IMR-90 (cell line): ENCODE data around the gene TFPI. TPM values are rescaled to one million over a fixed set of nuclear protein-coding genes. Genes with fewer than 3 reads are reported as not detected.

Experiments used
- ATAC-seq: fragments of 200-7000 bp; cut with Tn5 transposase; 2 replicates; pipeline ENCODE4 v1.9.1; 2020; ENCODE audit warnings: low read depth, mild to moderate bottlenecking, moderate library complexity
- BruUV-seq: library from RNA; stranded (reverse); fragments of 400-500 nt; replicated peaks from 2 replicates; lab custom pipeline; 2021; lab: Mats Ljungman, UMichigan
- CTCF ChIA-PET: fragments of 300-600 bp; formaldehyde crosslinking; extraction: SDS; loops from one replicate; lab custom pipeline; 2021; ENCODE audit warnings: antibody characterized with exemption; lab: Yijun Ruan, JAX
- POLR2A ChIA-PET: fragments of 300-600 bp; sonication (Branson Sonifier 250); formaldehyde crosslinking; loops from one replicate; lab custom pipeline; 2022; ENCODE audit warnings: antibody characterized with exemption; ENCODE audit not compliant: unreplicated experiment; lab: Charles Lee
- DNase-seq: peaks from one replicate; pipeline ENCODE4 v3.0.0; 2013
- H2AFZ ChIP-seq: replicated peaks from 2 replicates; pipeline ENCODE3; 2013; ENCODE audit warnings: low read length, mild to moderate bottlenecking; ENCODE audit not compliant: poor library complexity
- H2AK5ac ChIP-seq: 2 replicates; pipeline ENCODE4 v1.6.1; 2013; ENCODE audit warnings: low read depth, low read length, inconsistent platforms
- H2AK9ac ChIP-seq: replicated peaks from 2 replicates; pipeline ENCODE3; 2013; ENCODE audit warnings: mild to moderate bottlenecking, low read depth, low read length, moderate library complexity; ENCODE audit not compliant: poor library complexity
- H2BK120ac ChIP-seq: 2 replicates; pipeline ENCODE4 v1.6.1; 2013; ENCODE audit warnings: low read depth, low read length, inconsistent platforms
- H2BK15ac ChIP-seq: 3 replicates; pipeline ENCODE4 v1.6.1; 2013; ENCODE audit warnings: low read depth, low read length, inconsistent platforms
- H2BK20ac ChIP-seq: 2 replicates; pipeline ENCODE4 v1.6.1; 2013; ENCODE audit warnings: low read depth, mild to moderate bottlenecking, inconsistent platforms, low read length, moderate library complexity
- H2BK5ac ChIP-seq: 2 replicates; pipeline ENCODE4 v1.6.1; 2013; ENCODE audit warnings: mild to moderate bottlenecking, low read depth, low read length, inconsistent platforms; ENCODE audit not compliant: poor library complexity, severe bottlenecking
- H3K14ac ChIP-seq: replicated peaks from 2 replicates; pipeline ENCODE4 v1.6.1; 2013; ENCODE audit warnings: low read depth, low read length, inconsistent platforms
- H3K18ac ChIP-seq: 2 replicates; pipeline ENCODE4 v1.6.1; 2013; ENCODE audit warnings: low read depth, low read length, control low read depth
- H3K23ac ChIP-seq: 2 replicates; pipeline ENCODE4 v1.6.1; 2013; ENCODE audit warnings: low read depth, low read length, inconsistent platforms
- H3K27ac ChIP-seq: 2 replicates; pipeline ENCODE4 v1.5.1; 2013; ENCODE audit warnings: mild to moderate bottlenecking, control low read depth, low read length; ENCODE audit not compliant: insufficient read depth
- H3K27me3 ChIP-seq: 2 replicates; pipeline ENCODE4 v1.6.1; 2013; ENCODE audit warnings: low read length; ENCODE audit not compliant: control insufficient read depth, insufficient read depth
- H3K36me3 ChIP-seq: 2 replicates; pipeline ENCODE4 v1.6.1; 2013; ENCODE audit warnings: low read length, mixed read lengths; ENCODE audit not compliant: control insufficient read depth, insufficient read depth
- H3K4ac ChIP-seq: 2 replicates; pipeline ENCODE4 v1.6.1; 2013; ENCODE audit warnings: low read depth, low read length, inconsistent platforms
- H3K4me1 ChIP-seq: 2 replicates; pipeline ENCODE4 v1.6.1; 2013; ENCODE audit warnings: low read length, mixed read lengths; ENCODE audit not compliant: control insufficient read depth, insufficient read depth
- H3K4me2 ChIP-seq: 2 replicates; pipeline ENCODE4 v1.6.1; 2013; ENCODE audit warnings: low read depth, mild to moderate bottlenecking, control low read depth, low read length, moderate library complexity
- H3K4me3 ChIP-seq: 2 replicates; pipeline ENCODE4 v1.5.1; 2013; ENCODE audit warnings: low read depth, mild to moderate bottlenecking, control low read depth, low read length, moderate library complexity; ENCODE audit not compliant: insufficient read depth
- H3K56ac ChIP-seq: 2 replicates; pipeline ENCODE4 v1.6.1; 2013; ENCODE audit warnings: low read length, inconsistent platforms; ENCODE audit not compliant: insufficient read depth; ENCODE audit errors: extremely low read depth
- H3K79me1 ChIP-seq, 2 experiments: 2 replicates each; pipeline ENCODE4 v1.6.1; 2013; ENCODE audit warnings: low read length in 2 of 2, inconsistent platforms in 1 of 2, low read depth in 1 of 2
- H3K9ac ChIP-seq: 2 replicates; pipeline ENCODE4 v1.6.1; 2013; ENCODE audit warnings: low read depth, low read length, control low read depth
- H3K9me1 ChIP-seq: 2 replicates; pipeline ENCODE4 v1.6.1; 2013; ENCODE audit warnings: low read length, inconsistent platforms; ENCODE audit not compliant: insufficient read depth
- H3K9me3 ChIP-seq: 2 replicates; pipeline ENCODE4 v1.6.1; 2013; ENCODE audit warnings: low read length; ENCODE audit not compliant: control insufficient read depth, insufficient read depth
- H4K20me1 ChIP-seq: 2 replicates; pipeline ENCODE4 v1.6.1; 2013; ENCODE audit warnings: low read length, inconsistent platforms; ENCODE audit not compliant: insufficient read depth
- H4K5ac ChIP-seq: 2 replicates; pipeline ENCODE4 v1.6.1; 2013; ENCODE audit warnings: mild to moderate bottlenecking, low read depth, low read length, control low read depth
- H4K8ac ChIP-seq, 2 experiments: 2 replicates each; pipeline ENCODE4 v1.6.1; 2013; ENCODE audit warnings: low read depth in 2 of 2, low read length in 2 of 2, control low read depth in 1 of 2, inconsistent platforms in 1 of 2
- H4K91ac ChIP-seq: 2 replicates; pipeline ENCODE4 v1.6.1; 2013; ENCODE audit warnings: low read depth, low read length, inconsistent platforms; ENCODE audit not compliant: insufficient read depth
- BHLHE40 ChIP-seq: fragments of 150-350 bp; IDR thresholded peaks from 2 replicates; pipeline ENCODE4 v1.6.1; 2016; ENCODE audit warnings: mild to moderate bottlenecking, low read depth, low read length
- CHD1 ChIP-seq: IDR thresholded peaks from 2 replicates; pipeline ENCODE4 v1.6.1; 2012; ENCODE audit warnings: low read depth, low read length, improper control_type of control experiment
- FOS ChIP-seq: fragments of 150-350 bp; IDR thresholded peaks from 2 replicates; pipeline ENCODE4 v1.6.1; 2016; ENCODE audit warnings: low read depth, low read length
- MAFK ChIP-seq: IDR thresholded peaks from 2 replicates; pipeline ENCODE4 v1.6.1; 2012; ENCODE audit warnings: low read depth, low read length, improper control_type of control experiment
- MAZ ChIP-seq: IDR thresholded peaks from 2 replicates; pipeline ENCODE4 v1.6.1; 2012; ENCODE audit warnings: low read depth, mild to moderate bottlenecking, low read length, improper control_type of control experiment, moderate library complexity, borderline replicate concordance
- RCOR1 ChIP-seq: IDR thresholded peaks from 2 replicates; pipeline ENCODE4 v1.6.1; 2012; ENCODE audit warnings: mild to moderate bottlenecking, low read length, improper control_type of control experiment; ENCODE audit not compliant: insufficient replicate concordance
- RFX5 ChIP-seq: IDR thresholded peaks from 2 replicates; pipeline ENCODE4 v1.8.0; 2012; ENCODE audit warnings: low read depth, mild to moderate bottlenecking, low read length, moderate library complexity
- SMC3 ChIP-seq: fragments of 150-350 bp; IDR thresholded peaks from 2 replicates; pipeline ENCODE4 v1.6.1; 2016; ENCODE audit warnings: low read depth, mild to moderate bottlenecking, antibody characterized with exemption, low read length, moderate library complexity
- USF2 ChIP-seq: fragments of 150-350 bp; IDR thresholded peaks from 2 replicates; pipeline ENCODE4 v1.6.1; 2017; ENCODE audit warnings: mild to moderate bottlenecking, antibody characterized with exemption, low read length, low read depth
- dilution Hi-C: fragments of 300-500 bp; cut with HindIII; formaldehyde crosslinking; loops from one replicate; pipeline ENCODE4 v1.14.3; 2018; ENCODE audit warnings: low sequenced_read_pairs; ENCODE audit not compliant: unreplicated experiment
- in situ Hi-C: fragments of 300-500 bp; cut with MboI; formaldehyde crosslinking; loops from 3 replicates; pipeline ENCODE4 v1.14.3; 2019; ENCODE audit warnings: low sequenced_read_pairs, inconsistent platforms, mixed read lengths
- intact Hi-C: fragments of 100-400 bp; cut with micrococcal nuclease; formaldehyde crosslinking; loops from 2 replicates; pipeline ENCODE4 v1.10.0; 2022
- polyA plus RNA-seq, 3 experiments: library from polyadenylated mRNA; depleted of rRNA; stranded (reverse); fragments of >200 nt; gene quantifications; 2 replicates each; pipeline ENCODE4 v1.2.3, GENCODE V29; 2012; ENCODE audit warnings: low replicate concordance in 1 of 3
- total RNA-seq: library from RNA; depleted of rRNA; stranded (reverse); fragments of >200 nt; gene quantifications from 2 replicates; pipeline ENCODE4 v1.2.3, GENCODE V29; 2012
- TF ChIP-seq, protein P1 (sequence below): conservative IDR thresholded peaks from 2 replicates; pipeline ENCODE4 v1.5.1; 2012; ENCODE audit warnings: mild to moderate bottlenecking, low read depth, low read length, improper control_type of control experiment

TFPI gene
- total and polyA plus RNA-seq, 2 of the 4 experiments (the other 2 are of a cell fraction), result 33.9 to 83.0 TPM

- Histone ChIP-seq H3K56ac (no peak overlapping the region), H2BK20ac (no peak overlapping the region), H4K8ac (no peak overlapping the region), H3K27me3 (no peaks in the 10 kb centered on the region), H4K20me1 (no peaks in the 10 kb centered on the region), H3K4ac (no peak overlapping the region), H4K5ac (no peak overlapping the region), H3K9me1 (no peaks in the 10 kb centered on the region), H3K4me2 (no peak overlapping the region), H3K18ac (no peak overlapping the region), H2BK15ac (no peak overlapping the region), H3K79me1 (no peaks in the 10 kb centered on the region), H2BK5ac (no peak overlapping the region), H4K91ac (no peak overlapping the region), H3K14ac (no peak overlapping the region), H3K36me3 (no peaks in the 10 kb centered on the region), H3K9me3 (no peaks in the 10 kb centered on the region), H3K23ac (no peak overlapping the region), H2AFZ (no peak overlapping the region), H3K9ac (no peak overlapping the region), H2AK9ac (no peak overlapping the region), H3K4me1 (no peaks in the 10 kb centered on the region; the same call in 1 of the 2 replicates), H3K27ac (no peak overlapping the region), H2AK5ac (no peak overlapping the region), H3K4me3 (no peak overlapping the region), H2BK120ac (no peak overlapping the region)
- POLR2A ChIA-PET, result interaction anchor here (0.7 kb wide), 1 partner anchor 16 kb away, joined by 3 read pairs; no protein-coding TSS in a partner anchor
- DNase-seq, result no peak
- no peak for TF ChIP-seq CHD1
- TF ChIP-seq BHLHE40, result no peak
- no peak for TF ChIP-seq FOS
- no peak for TF ChIP-seq SMC3
- TF ChIP-seq RFX5, result no peak
- TF ChIP-seq MAZ, result no peak
- TF ChIP-seq RCOR1, result no peak
- TF ChIP-seq USF2, result no peak
- TF ChIP-seq, protein P1, sequence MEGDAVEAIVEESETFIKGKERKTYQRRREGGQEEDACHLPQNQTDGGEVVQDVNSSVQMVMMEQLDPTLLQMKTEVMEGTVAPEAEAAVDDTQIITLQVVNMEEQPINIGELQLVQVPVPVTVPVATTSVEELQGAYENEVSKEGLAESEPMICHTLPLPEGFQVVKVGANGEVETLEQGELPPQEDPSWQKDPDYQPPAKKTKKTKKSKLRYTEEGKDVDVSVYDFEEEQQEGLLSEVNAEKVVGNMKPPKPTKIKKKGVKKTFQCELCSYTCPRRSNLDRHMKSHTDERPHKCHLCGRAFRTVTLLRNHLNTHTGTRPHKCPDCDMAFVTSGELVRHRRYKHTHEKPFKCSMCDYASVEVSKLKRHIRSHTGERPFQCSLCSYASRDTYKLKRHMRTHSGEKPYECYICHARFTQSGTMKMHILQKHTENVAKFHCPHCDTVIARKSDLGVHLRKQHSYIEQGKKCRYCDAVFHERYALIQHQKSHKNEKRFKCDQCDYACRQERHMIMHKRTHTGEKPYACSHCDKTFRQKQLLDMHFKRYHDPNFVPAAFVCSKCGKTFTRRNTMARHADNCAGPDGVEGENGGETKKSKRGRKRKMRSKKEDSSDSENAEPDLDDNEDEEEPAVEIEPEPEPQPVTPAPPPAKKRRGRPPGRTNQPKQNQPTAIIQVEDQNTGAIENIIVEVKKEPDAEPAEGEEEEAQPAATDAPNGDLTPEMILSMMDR, result no peak
- no peak for TF ChIP-seq MAFK
- dilution Hi-C loops, result no loop called here
- no TSS peak for BruUV-seq
- intact Hi-C loops, result no loop called here
- CTCF ChIA-PET, result interaction anchor here (0.7 to 1.3 kb wide), 3 partner anchors 11 to 17 kb away, joined by 3 read pairs; partner anchors contain the start of gene TFPI
- in situ Hi-C loops, result no loop called here
- no peak for ATAC-seq
Observed at GRCh38 chr2:187566266-187566665, 12.0 kb upstream of the TFPI start.
